ENCODE measurements around the gene CSTA.
"Not testable (repeated sequence)": the region's sequence is repeated elsewhere in the genome, so short reads cannot be mapped to it uniquely, and the experiment has no call there.

Gene CSTA

GRCh38 chr3:122365073-122365472 is 40.0 kb downstream of the CSTA start:
- H3K4me3 ChIP-seq (ENCODE audit: low read length) = no peak overlapping the region
- DNase-seq (ENCODE audit: low read depth, low spot score) = no peak

GRCh38 chr3:122365582-122366378 is 40.7 kb downstream of the CSTA start:
- not testable (repeated sequence) for H3K4me3 ChIP-seq (ENCODE audit: low read length); DNase-seq (ENCODE audit: low read depth, low spot score)

GRCh38 chr3:122366379-122366749 is 41.3 kb downstream of the CSTA start:
- no peak overlapping the region for H3K4me3 ChIP-seq (ENCODE audit: low read length)
- DNase-seq (ENCODE audit: low read depth, low spot score) = no peak

- DNase-seq (ENCODE audit: low read depth, low spot score) = no peak
- no peak overlapping the region for H3K4me3 ChIP-seq (ENCODE audit: low read length)
These were observed 49.0 kb downstream of the CSTA start for GRCh38 chr3:122374034-122374433.

- DNase-seq (ENCODE audit: low read depth, low spot score) = no peak
- no peak overlapping the region for H3K4me3 ChIP-seq (ENCODE audit: low read length)
These were observed 52.9 kb downstream of the CSTA start for GRCh38 chr3:122377975-122378374.

- peak; percentile 83 for DNase-seq (ENCODE audit: low read depth, low spot score)
- H3K4me3 ChIP-seq (ENCODE audit: low read length) = peak within 1 kb of the TSS; percentile 67
These were observed 58.0 kb downstream of the CSTA start, which contains the start of gene MIX23 for GRCh38 chr3:122382888-122383666. Gene MIX23, minus strand, starts transcription at chr3:122383231. Its CDS starts 7 bp downstream, at chr3:122383224.

- peak within 1 kb of the TSS; percentile 67 for H3K4me3 ChIP-seq (ENCODE audit: low read length)
- peak; percentile 88 for DNase-seq (ENCODE audit: low read depth, low spot score)
These were observed 59.0 kb downstream of the CSTA start, which contains the start of gene FAM162A for GRCh38 chr3:122383771-122384697. Gene FAM162A, plus strand, starts transcription at chr3:122384182. Its CDS starts 84 bp downstream, at chr3:122384266.

- DNase-seq (ENCODE audit: low read depth, low spot score) = no peak
- no peak overlapping the region for H3K4me3 ChIP-seq (ENCODE audit: low read length)
These were observed 62.7 kb downstream of the CSTA start for GRCh38 chr3:122387709-122388108.

GRCh38 chr3:122389197-122389596 is 64.1 kb downstream of the CSTA start:
- no peak overlapping the region for H3K4me3 ChIP-seq (ENCODE audit: low read length)
- DNase-seq (ENCODE audit: low read depth, low spot score) = no peak

GRCh38 chr3:122389892-122390291 is 64.8 kb downstream of the CSTA start:
- no peak overlapping the region for H3K4me3 ChIP-seq (ENCODE audit: low read length)
- no peak for DNase-seq (ENCODE audit: low read depth, low spot score)

GRCh38 chr3:122390665-122391064 is 65.6 kb downstream of the CSTA start:
- H3K4me3 ChIP-seq (ENCODE audit: low read length) = no peak overlapping the region
- DNase-seq (ENCODE audit: low read depth, low spot score) = no peak

Measured in Jurkat, Clone E6-1 (cell line).